Spleen (tissue), 11 donors: ENCODE data around the gene RAB40B. TPM values are rescaled to one million over a fixed set of nuclear protein-coding genes. Genes with fewer than 3 reads are reported as not detected.
A peak's percentile ranks its signal among the peaks of the same experiment; 100 is the strongest.

Experiments
- DNase-seq: peaks from one replicate; pipeline ENCODE4 v3.0.0-alpha.2; 2020
- H3K27ac ChIP-seq, 8 donors: fragments of 200-600 bp; sonication (generic) in 7 of 8; 1 replicate in 4 of 8; 2 replicates in 4 of 8; pipeline versions ENCODE4 v1.5.0 to v1.8.0; 2016 to 2021; ENCODE audit warnings: inconsistent platforms in 4 of 8, mild to moderate bottlenecking in 4 of 8, moderate library complexity in 1 of 8
- H3K27me3 ChIP-seq, 7 donors: fragments of 200-600 bp; sonication (generic) in 6 of 7; replicated peaks in 1 of 7; 1 replicate in 4 of 7; 2 replicates in 3 of 7; pipeline versions ENCODE4 v1.5.0 to v1.8.0; 2016 to 2021; ENCODE audit warnings: inconsistent platforms in 3 of 7, mild to moderate bottlenecking in 1 of 7
- H3K36me3 ChIP-seq, 6 donors: fragments of 200-600 bp; sonication (generic) in 5 of 6; 1 replicate in 4 of 6; 2 replicates in 2 of 6; pipeline versions ENCODE4 v1.5.0 to v1.8.0; 2016 to 2021; ENCODE audit warnings: inconsistent platforms in 2 of 6
- H3K4me1 ChIP-seq, 6 donors: fragments of 200-600 bp; sonication (generic) in 5 of 6; 1 replicate in 3 of 6; 2 replicates in 3 of 6; pipeline versions ENCODE4 v1.5.0 to v1.8.0; 2016 to 2021; ENCODE audit warnings: inconsistent platforms in 3 of 6
- H3K4me3 ChIP-seq, 8 donors: fragments of 200-600 bp; sonication (generic) in 7 of 8; 1 replicate in 4 of 8; 2 replicates in 4 of 8; pipeline versions ENCODE4 v1.5.0 to v1.8.0; 2016 to 2021; ENCODE audit warnings: inconsistent platforms in 4 of 8, mild to moderate bottlenecking in 4 of 8, moderate library complexity in 2 of 8
- H3K9me3 ChIP-seq, 8 donors: fragments of 200-600 bp; sonication (generic) in 7 of 8; 1 replicate in 4 of 8; 2 replicates in 4 of 8; pipeline versions ENCODE4 v1.5.0 to v1.8.0; 2016 to 2021; ENCODE audit warnings: inconsistent platforms in 4 of 8
- POLR2A ChIP-seq, 3 donors: fragments of 450-650 bp; IDR thresholded peaks; one replicate each; pipeline ENCODE4 v1.5.1; 2017; ENCODE audit warnings: antibody characterized with exemption in 3 of 3, mild to moderate bottlenecking in 1 of 3
- POLR2AphosphoS5 ChIP-seq, 3 donors: sonication (generic); formaldehyde crosslinking; IDR thresholded peaks; one replicate each; pipeline ENCODE4 v1.5.1; 2017; ENCODE audit warnings: antibody characterized with exemption in 3 of 3
- WGBS, 5 donors: extraction: QIAGEN DNeasy Blood & Tissue Kit in 3 of 5; methylation state at CpG; one replicate each; pipeline versions ENCODE4 v1.1.5 to v1.1.7; 2013 to 2018; 5-methylcytosine and 5-hydroxymethylcytosine counted together
- intact Hi-C: fragments of 100-400 bp; cut with DNase I; formaldehyde crosslinking; loops from one replicate; pipeline ENCODE4 v1.15.0; 2023; ENCODE audit warnings: low total_unique reads
- polyA plus RNA-seq, 3 donors: library from polyadenylated mRNA; stranded (reverse); fragments of 200-250 nt; gene quantifications; one replicate each; pipeline ENCODE4 v1.2.1, GENCODE V29; 2013
- total RNA-seq, 7 donors: library from RNA; depleted of rRNA in 3 of 7; stranded (reverse); fragments of >200 nt in 3 of 7; fragmentation: NEBNext Ultra II Directional in 4 of 7; extraction: Animal tissue kit (Norgen Biotek cat#: 25700) in 4 of 7; gene quantifications; one replicate each; pipeline versions ENCODE4 v1.1.0 to v1.2.1, GENCODE V29; 2016 to 2021
- TF ChIP-seq, protein P1 (sequence below), 11 experiments: fragments of 200-600 bp in 7 of 11; fragments of 450-650 bp in 4 of 11; sonication (generic) in 4 of 11; IDR thresholded peaks in 8 of 11; conservative IDR thresholded peaks in 3 of 11; 1 replicate in 7 of 11; 2 replicates in 4 of 11; pipeline versions ENCODE4 v1.4.0 to v1.8.0; 2016 to 2021; ENCODE audit warnings: antibody characterized with exemption in 11 of 11, inconsistent platforms in 4 of 11, mild to moderate bottlenecking in 1 of 11
- donor health status: healthy with polysubstance abuse.
- donor health status: DM: no; HTN: no; CAD: no; lungs with moderate emphysema.
- donor health status: DM: no; HTN: no; CAD: no.
- donor health status: Bipolar disorder and iron deficiency.
- donor health status: healthy.
- donor health status: DM: no; HTN: no; CAD: no.
- donor health status: DM: yes; HTN: yes; CAD: no.

Gene RAB40B
- total and polyA plus RNA-seq, 10 donors: 4.1 to 13.6 (median 6.9) TPM

DNA sequence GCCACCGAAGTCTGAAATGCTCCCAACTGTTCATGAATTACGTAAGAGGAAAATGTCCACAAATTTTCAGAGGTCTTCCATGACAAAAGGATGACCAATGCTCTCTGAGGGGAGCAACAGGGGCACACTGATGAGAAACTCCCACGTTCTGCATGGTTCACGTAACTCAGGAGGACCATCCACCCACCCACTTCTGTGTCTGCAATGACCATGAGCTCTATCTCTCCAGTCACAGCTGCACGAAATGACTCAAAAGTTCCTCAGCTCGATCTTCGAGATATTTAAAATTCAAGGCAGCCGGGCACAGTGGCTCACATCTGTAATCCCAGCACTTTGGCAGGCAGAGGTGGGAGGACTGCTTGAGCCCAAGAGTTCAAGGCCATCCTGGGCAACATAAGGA lies 66.0 kb downstream of the RAB40B start:
- Histone ChIP-seq H3K9me3 (peaks cover 0 to 11% (median 8%) of the 10 kb centered on the region in 8 donors), H3K4me1 (peaks cover 0 to 51% (median 14%) of the 10 kb centered on the region in 6 donors), H3K36me3 (peaks cover 0 to 94% (median 45%) of the 10 kb centered on the region in 6 donors), H3K27ac (peak overlapping the region in 1 of 8 donors; percentile 9), H3K27me3 (no peaks in the 10 kb centered on the region), H3K4me3 (no peak overlapping the region)
- 64 to 79% (median 75%) methylated on average over 8 of the region's 8 CpGs for WGBS, 5 donors
- intact Hi-C loops: no loop called here
- no peak for DNase-seq
- TF ChIP-seq, protein P1, sequence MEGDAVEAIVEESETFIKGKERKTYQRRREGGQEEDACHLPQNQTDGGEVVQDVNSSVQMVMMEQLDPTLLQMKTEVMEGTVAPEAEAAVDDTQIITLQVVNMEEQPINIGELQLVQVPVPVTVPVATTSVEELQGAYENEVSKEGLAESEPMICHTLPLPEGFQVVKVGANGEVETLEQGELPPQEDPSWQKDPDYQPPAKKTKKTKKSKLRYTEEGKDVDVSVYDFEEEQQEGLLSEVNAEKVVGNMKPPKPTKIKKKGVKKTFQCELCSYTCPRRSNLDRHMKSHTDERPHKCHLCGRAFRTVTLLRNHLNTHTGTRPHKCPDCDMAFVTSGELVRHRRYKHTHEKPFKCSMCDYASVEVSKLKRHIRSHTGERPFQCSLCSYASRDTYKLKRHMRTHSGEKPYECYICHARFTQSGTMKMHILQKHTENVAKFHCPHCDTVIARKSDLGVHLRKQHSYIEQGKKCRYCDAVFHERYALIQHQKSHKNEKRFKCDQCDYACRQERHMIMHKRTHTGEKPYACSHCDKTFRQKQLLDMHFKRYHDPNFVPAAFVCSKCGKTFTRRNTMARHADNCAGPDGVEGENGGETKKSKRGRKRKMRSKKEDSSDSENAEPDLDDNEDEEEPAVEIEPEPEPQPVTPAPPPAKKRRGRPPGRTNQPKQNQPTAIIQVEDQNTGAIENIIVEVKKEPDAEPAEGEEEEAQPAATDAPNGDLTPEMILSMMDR (IDR thresholded peaks at IDR 0.05 in 8 of 11, conservative IDR thresholded peaks at IDR 0.05 in 3 of 11): no peak
- TF ChIP-seq POLR2AphosphoS5 (IDR thresholded peaks at IDR 0.05) (no peak), POLR2A (IDR thresholded peaks at IDR 0.05) (no peak)

DNA sequence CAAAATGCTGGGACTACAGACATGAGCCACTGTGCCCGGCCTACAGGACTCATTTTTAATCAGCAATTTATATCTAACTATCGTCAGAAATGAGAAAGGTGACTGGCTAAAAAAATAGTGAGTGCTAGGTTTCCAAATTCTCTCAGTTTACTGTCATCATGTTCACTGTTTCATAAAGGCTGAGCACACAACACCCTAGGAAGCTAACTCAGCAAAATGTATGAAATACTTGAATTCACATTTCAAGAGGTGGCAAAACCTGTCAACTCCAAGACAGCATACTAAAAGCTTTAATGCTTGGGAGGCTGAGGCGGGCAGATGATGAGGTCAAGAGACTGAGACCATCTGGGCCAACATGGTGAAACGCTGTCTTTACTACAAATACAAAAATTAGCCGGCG lies 67.0 kb downstream of the RAB40B start:
- no peak overlapping the region for H3K4me3 ChIP-seq
- H3K27ac ChIP-seq: no peak overlapping the region
- whole genome bisulfite sequencing, 5 donors: 66 to 87% (median 73%) methylated on average over 6 of the region's 6 CpGs
- TF ChIP-seq POLR2A (IDR thresholded peaks at IDR 0.05): no peak
- TF ChIP-seq, protein P1 (IDR thresholded peaks at IDR 0.05 in 8 of 11, conservative IDR thresholded peaks at IDR 0.05 in 3 of 11): no peak
- no peak for TF ChIP-seq POLR2AphosphoS5 (IDR thresholded peaks at IDR 0.05)
- intact Hi-C loops: no loop called here
- peaks cover 0 to 49% (median 15%) of the 10 kb centered on the region in 6 donors for H3K4me1 ChIP-seq
- H3K9me3 ChIP-seq: peaks cover 0 to 2% (median under 1%) of the 10 kb centered on the region in 8 donors
- DNase-seq: peak; percentile 16
- H3K27me3 ChIP-seq: no peaks in the 10 kb centered on the region
- peaks cover 0 to 94% (median 54%) of the 10 kb centered on the region in 6 donors for H3K36me3 ChIP-seq

DNA sequence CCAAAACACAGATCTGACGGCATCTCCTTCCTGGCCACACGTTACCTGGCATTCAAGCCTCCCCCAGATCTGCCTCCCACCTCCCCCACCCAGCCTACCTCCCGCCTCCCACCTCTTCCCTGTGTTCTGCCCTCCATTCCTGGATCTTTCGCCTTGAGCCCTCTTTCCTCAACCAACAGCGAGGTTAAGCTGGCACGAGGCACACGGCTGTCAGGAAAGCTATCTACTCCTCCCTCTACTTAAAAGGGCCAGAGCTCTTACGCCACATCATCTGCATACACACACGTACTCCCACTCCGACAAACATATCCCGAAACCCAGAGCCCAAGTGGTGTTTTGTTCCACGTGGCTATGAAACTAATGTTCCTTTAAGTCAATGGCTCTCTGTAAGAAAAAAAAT lies 68.3 kb downstream of the RAB40B start:
- peak; percentile 17 for DNase-seq
- H3K36me3 ChIP-seq: peaks cover 0 to 94% (median 67%) of the 10 kb centered on the region in 6 donors

DNA sequence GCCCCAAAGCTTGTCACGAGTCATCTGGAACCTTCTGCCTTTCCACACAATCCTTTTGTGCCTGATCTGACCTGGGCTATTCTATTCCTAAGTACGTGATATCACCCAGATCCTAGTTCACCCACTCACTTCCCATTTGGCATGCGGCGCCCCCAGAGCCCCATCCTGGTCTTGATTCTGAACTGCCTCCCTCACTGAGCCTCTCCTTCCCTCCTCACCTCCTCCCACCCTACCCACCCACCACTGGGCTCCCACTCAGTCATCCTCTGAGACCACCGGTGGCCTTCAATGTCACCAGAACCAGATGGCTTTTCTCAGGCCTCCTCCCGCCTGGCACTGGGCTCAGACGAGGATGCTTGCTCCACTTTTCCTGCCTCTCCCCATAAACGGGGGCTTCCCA lies 68.8 kb downstream of the RAB40B start:
- intact Hi-C loops: no loop called here
- H3K4me1 ChIP-seq: peaks cover 0 to 42% (median 15%) of the 10 kb centered on the region in 6 donors
- no peaks in the 10 kb centered on the region for H3K9me3 ChIP-seq
- WGBS, 5 donors: 84 to 93% (median 87%) methylated on average over 8 of the region's 8 CpGs
- H3K27me3 ChIP-seq: no peaks in the 10 kb centered on the region
- peak; percentile 21 for DNase-seq
- TF ChIP-seq, protein P1 (IDR thresholded peaks at IDR 0.05 in 8 of 11, conservative IDR thresholded peaks at IDR 0.05 in 3 of 11): no peak
- no peak for TF ChIP-seq POLR2AphosphoS5 (IDR thresholded peaks at IDR 0.05)
- TF ChIP-seq POLR2A (IDR thresholded peaks at IDR 0.05): no peak
- H3K27ac ChIP-seq: no peak overlapping the region
- no peak overlapping the region for H3K4me3 ChIP-seq
- peaks cover 0 to 96% (median 70%) of the 10 kb centered on the region in 6 donors for H3K36me3 ChIP-seq

More for the DNA sequence above, 68.3 kb downstream of the RAB40B start:
- WGBS, 5 donors: 87 to 94% (median 93%) methylated on average over 12 of the region's 12 CpGs
- Histone ChIP-seq H3K27me3 (no peaks in the 10 kb centered on the region), H3K4me3 (no peak overlapping the region), H3K27ac (no peak overlapping the region), H3K9me3 (no peaks in the 10 kb centered on the region), H3K4me1 (peaks cover 0 to 46% (median 15%) of the 10 kb centered on the region in 6 donors)
- TF ChIP-seq POLR2A (IDR thresholded peaks at IDR 0.05) (no peak), POLR2AphosphoS5 (IDR thresholded peaks at IDR 0.05) (no peak)
- TF ChIP-seq, protein P1 (IDR thresholded peaks at IDR 0.05 in 8 of 11, conservative IDR thresholded peaks at IDR 0.05 in 3 of 11): no peak
- intact Hi-C loops: no loop called here
